Mesothelial cell of epicardium (in vitro differentiated cells): ENCODE measurements around the gene GSTO2. TPM values are rescaled to one million over a fixed set of nuclear protein-coding genes. Genes with fewer than 3 reads are reported as not detected.

Source experiments
- DNase-seq, 2 experiments: peaks; one replicate each; pipeline ENCODE4 v3.0.0; 2021; ENCODE audit warnings: low spot score in 2 of 2; ENCODE audit not compliant: unreplicated experiment in 2 of 2
- H3K27ac Mint-ChIP-seq: 2 replicates; pipeline ENCODE4 v1.8.0; 2021; ENCODE audit warnings: mixed read lengths
- H3K27me3 Mint-ChIP-seq: 2 replicates; pipeline ENCODE4 v1.8.0; 2021; ENCODE audit warnings: low read depth, mixed read lengths
- H3K36me3 Mint-ChIP-seq: 2 replicates; pipeline ENCODE4 v1.8.0; 2021; ENCODE audit warnings: mixed read lengths
- H3K4me1 Mint-ChIP-seq: 2 replicates; pipeline ENCODE4 v1.8.0; 2021; ENCODE audit warnings: mixed read lengths
- H3K4me3 Mint-ChIP-seq: 2 replicates; pipeline ENCODE4 v1.8.0; 2021; ENCODE audit warnings: mild to moderate bottlenecking, moderate library complexity, mixed read lengths
- H3K9me3 Mint-ChIP-seq: 2 replicates; pipeline ENCODE4 v1.8.0; 2021; ENCODE audit warnings: mixed read lengths
- total RNA-seq: library from RNA; stranded (reverse); gene quantifications from 3 replicates; pipeline ENCODE4 v1.2.1, GENCODE V29; 2021
- TF ChIP-seq, protein P1 (sequence below): fragments of 200-600 bp; sonication (generic); IDR thresholded peaks from one replicate; pipeline ENCODE4 v1.5.0; 2021; ENCODE audit warnings: antibody characterized with exemption; ENCODE audit not compliant: unreplicated experiment

Gene GSTO2
- total RNA-seq, 1 donor from 2014 or later = 11.7 TPM

GRCh38 chr10:104297697-104298660 is 29.0 kb downstream of the GSTO2 start:
- Mint-ChIP-seq H3K9me3 (peaks cover under 1% of the 10 kb centered on the region), H3K36me3 (no peaks in the 10 kb centered on the region), H3K27me3 (no peaks in the 10 kb centered on the region), H3K4me3 (no peak overlapping the region), H3K4me1 (peaks cover 28% of the 10 kb centered on the region), H3K27ac (peak overlapping the region; percentile 26)
- TF ChIP-seq, protein P1, sequence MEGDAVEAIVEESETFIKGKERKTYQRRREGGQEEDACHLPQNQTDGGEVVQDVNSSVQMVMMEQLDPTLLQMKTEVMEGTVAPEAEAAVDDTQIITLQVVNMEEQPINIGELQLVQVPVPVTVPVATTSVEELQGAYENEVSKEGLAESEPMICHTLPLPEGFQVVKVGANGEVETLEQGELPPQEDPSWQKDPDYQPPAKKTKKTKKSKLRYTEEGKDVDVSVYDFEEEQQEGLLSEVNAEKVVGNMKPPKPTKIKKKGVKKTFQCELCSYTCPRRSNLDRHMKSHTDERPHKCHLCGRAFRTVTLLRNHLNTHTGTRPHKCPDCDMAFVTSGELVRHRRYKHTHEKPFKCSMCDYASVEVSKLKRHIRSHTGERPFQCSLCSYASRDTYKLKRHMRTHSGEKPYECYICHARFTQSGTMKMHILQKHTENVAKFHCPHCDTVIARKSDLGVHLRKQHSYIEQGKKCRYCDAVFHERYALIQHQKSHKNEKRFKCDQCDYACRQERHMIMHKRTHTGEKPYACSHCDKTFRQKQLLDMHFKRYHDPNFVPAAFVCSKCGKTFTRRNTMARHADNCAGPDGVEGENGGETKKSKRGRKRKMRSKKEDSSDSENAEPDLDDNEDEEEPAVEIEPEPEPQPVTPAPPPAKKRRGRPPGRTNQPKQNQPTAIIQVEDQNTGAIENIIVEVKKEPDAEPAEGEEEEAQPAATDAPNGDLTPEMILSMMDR = no peak
- DNase-seq = no peak

DNA sequence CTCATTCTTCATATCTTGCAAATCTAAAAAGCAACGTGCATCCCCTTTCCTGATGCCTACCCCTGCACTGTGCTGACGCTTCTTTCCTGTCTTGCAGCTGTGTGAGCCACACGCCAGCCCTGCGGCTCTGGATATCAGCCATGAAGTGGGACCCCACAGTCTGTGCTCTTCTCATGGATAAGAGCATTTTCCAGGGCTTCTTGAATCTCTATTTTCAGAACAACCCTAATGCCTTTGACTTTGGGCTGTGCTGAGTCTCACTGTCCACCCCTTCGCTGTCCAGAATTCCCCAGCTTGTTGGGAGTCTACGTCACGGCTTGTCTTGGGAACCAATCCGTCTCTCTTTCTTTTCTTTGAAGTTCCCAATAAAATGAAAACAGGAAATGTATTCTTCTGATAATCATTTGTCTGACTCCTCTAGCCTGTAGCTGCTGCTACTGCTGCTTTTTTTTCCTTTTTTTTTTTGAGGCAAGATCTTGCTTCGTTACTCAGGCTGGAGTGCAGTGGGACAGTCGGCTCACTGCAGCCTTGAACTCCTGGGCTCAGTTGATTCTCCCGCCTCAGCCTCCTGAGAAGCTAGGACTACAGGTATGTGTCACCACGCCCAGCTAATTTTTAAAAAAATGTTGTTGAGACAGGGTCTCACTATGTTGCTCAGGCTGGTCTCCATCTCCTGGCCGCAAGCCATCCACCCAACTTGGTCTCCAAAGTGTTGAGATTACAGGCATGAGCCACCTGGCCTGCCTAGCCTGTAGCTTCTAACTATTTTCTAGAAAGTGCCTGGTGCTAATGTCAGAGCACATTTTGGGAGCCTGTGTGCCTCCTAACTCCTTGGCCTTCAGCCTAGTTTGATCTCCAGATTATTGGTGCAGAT is 30.3 kb downstream of the GSTO2 start:
- Mint-ChIP-seq H3K27ac (peak overlapping the region; percentile 93), H3K27me3 (no peaks in the 10 kb centered on the region), H3K36me3 (peaks cover 4% of the 10 kb centered on the region), H3K4me1 (peaks cover 27% of the 10 kb centered on the region), H3K4me3 (peak overlapping the region; percentile 31), H3K9me3 (peaks cover 10% of the 10 kb centered on the region)
- TF ChIP-seq, protein P1 = no peak
- DNase-seq = no peak

DNA sequence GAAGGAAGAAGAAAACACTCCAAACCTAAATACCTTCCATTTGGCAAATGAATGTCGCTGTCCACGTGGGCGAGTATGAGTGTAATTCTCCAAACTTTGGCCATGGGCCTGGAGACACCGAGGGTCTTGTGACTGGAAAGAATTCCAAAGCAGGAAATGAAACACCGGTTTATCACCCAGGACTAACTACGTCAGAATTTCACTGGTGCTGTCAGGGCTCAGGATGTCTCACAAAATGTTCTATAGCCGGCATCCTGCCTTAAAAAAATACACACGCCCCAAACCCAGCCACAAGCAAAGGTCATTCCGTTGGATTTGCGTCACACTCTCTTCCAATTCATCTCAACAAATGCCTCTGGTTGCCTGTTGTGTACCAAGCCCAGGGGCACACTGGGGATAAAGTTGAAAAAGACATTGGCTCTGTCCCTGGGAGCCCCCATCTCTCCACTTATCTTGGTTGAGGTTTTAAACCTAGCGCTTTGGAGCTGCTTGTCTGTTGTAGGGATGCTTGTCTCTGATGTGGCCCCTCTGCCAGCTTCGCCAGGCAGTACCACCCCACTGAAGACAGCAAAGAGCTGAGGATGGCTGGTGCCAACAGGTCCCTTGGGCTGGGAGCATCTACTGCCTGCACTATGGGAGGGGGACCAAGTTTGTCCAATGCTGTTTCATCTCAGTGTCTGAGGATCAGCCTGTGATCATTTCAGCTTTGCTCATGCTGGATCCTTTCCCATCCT is 31.2 kb downstream of the GSTO2 start:
- Mint-ChIP-seq H3K9me3 (peaks cover 10% of the 10 kb centered on the region), H3K4me3 (no peak overlapping the region), H3K4me1 (peaks cover 32% of the 10 kb centered on the region), H3K27ac (peak overlapping the region; percentile 93), H3K27me3 (no peaks in the 10 kb centered on the region), H3K36me3 (peaks cover 4% of the 10 kb centered on the region)
- no peak for DNase-seq
- TF ChIP-seq, protein P1 = no peak

DNA sequence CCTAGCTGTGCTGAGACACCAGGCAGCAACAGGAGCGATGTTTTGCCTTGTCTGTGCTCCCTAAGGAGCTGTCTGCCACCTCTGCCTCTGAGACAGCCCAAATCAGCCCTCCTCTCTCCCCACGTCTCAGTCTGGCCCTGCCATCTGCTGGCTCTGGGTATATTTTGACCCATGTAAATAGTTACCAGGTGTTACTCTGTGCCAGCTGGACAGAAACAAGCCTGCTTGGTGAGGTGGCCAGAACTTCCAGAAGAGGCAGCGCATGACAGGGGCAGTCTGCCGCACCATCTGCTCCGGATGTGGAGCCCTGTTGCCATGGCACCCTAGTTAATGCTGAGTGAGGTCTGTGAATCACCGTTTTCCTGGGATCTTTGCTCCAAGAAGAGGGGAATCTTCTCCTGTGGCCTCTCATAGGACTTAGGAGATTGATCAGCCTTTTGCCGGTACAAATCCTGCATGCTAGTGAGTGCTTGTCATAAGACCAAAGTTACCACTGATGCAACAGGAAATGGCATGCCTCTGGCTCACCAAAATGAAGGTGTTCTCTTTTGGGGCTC is 31.8 kb downstream of the GSTO2 start:
- Mint-ChIP-seq H3K27ac (peak overlapping the region; percentile 93), H3K4me3 (no peak overlapping the region), H3K27me3 (no peaks in the 10 kb centered on the region)

More for the DNA sequence above, 31.8 kb downstream of the GSTO2 start:
- Mint-ChIP-seq H3K4me1 (peaks cover 35% of the 10 kb centered on the region), H3K9me3 (peaks cover 10% of the 10 kb centered on the region), H3K36me3 (peaks cover 4% of the 10 kb centered on the region)
- DNase-seq = no peak
- TF ChIP-seq, protein P1 = no peak
